ENCODE results near the gene ZCCHC17.

The ZCCHC17 gene

DNA sequence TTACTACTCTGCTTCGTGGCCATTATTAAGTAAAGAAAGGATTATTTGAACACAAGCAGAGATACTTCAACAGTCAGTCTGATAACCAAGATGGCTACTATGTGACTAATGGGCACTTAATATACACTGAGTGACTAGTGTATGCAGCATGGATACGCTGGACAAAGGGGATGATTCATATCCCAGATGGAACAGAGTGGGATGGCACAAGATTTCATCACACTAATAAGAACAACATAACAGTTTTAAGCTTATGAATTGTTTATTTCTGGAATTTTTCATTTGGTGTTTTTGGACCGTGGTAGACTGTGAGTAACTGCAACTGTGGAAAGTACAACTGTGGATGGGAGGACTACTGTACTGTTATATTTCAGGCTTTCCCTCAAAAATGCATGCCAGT is 9.4 kb downstream of the ZCCHC17 start:
- DNase-seq (ENCODE audit: low spot score), result no peak

GRCh38 chr1:31308036-31308435 is 11.2 kb downstream of the ZCCHC17 start:
- no peak for DNase-seq (ENCODE audit: low spot score)

DNA sequence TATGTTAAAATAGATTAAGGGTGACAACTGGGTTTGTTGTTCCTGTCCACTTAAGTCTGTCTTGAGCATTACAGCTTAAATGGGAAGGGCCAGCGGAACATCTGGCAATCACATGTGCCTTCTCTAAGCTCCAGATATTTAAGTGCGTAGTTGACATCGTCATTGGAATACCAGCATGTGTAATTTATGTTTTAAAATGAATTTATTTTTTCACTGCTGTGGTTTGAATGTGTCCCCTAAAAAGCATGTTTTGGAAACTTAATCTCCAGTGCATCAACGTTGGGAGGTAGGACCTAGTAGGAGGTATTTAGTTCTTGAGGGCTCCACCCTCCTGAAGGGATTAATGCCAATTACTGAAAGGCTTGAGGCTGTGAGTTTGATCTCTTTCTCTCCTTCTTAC is 13.4 kb downstream of the ZCCHC17 start:
- no peak for DNase-seq (ENCODE audit: low spot score)

DNA sequence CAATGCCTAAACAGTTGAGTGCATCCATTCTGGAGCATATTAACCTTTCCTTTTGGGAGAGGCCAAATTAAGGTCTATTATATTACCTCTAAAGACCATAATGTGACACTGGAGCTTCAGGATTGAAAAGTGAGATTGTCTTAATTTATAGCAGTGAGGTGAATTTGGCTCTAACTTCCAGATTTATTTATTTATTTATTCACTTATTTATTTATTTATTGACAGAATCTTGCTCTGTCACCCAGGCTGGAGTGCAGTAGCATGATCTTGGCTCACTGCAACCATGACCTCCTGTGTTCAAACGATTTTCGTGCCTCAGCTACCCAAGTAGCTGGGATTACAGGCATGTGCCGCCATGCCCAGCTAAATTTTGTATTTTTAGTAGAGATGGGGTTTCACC is 19.1 kb downstream of the ZCCHC17 start:
- no peak for DNase-seq (ENCODE audit: low spot score)

GRCh38 chr1:31318146-31318545 is 21.3 kb downstream of the ZCCHC17 start:
- DNase-seq (ENCODE audit: low spot score), result no peak

- no peak for DNase-seq (ENCODE audit: low spot score)
These were observed 27.3 kb downstream of the ZCCHC17 start for GRCh38 chr1:31324093-31324492.

- no peak for DNase-seq (ENCODE audit: low spot score)
These were observed 28.2 kb downstream of the ZCCHC17 start for GRCh38 chr1:31324992-31325391.

DNA sequence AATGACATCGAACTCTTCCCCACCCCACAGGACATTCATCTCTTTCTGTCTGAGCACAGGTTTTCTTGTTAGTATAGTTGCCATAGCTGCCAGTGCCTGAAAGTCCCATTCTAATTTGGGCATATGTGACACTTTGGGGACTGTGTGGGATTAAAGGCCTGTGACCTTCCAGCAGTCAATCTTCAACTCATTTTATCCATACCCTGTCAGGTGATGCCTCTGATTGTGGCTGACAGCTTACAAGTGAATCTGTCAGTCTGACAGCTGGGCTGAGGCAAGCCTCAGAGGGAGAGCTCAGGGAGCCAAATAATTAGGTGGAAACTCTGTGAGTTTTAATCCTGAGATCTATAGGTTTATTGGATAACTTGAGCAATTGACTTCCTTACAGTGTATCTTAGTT is 29.6 kb downstream of the ZCCHC17 start:
- no peak for DNase-seq (ENCODE audit: low spot score)

- no peak for DNase-seq (ENCODE audit: low spot score)
These were observed 30.5 kb downstream of the ZCCHC17 start for GRCh38 chr1:31327381-31327780.

DNA sequence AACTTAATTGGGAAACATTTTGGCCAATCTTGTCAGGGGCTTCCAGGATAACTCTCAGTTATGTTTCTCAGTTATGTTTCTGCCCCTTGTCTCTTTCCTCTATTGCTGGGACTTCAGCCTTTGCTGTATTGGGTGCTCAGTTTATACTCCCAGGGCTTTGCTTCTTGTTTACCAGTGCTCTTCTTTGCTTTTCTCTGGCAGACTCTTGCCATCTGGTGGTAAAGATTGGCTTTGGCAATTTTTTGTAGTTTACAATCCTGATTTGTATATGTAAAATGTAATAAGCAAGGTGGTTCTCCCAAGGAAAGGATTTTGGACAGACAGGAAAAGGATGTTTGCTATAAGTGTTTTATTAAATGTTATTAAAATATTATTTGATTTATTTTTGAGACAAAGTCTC is 38.2 kb downstream of the ZCCHC17 start:
- DNase-seq (ENCODE audit: low spot score), result no peak

DNA sequence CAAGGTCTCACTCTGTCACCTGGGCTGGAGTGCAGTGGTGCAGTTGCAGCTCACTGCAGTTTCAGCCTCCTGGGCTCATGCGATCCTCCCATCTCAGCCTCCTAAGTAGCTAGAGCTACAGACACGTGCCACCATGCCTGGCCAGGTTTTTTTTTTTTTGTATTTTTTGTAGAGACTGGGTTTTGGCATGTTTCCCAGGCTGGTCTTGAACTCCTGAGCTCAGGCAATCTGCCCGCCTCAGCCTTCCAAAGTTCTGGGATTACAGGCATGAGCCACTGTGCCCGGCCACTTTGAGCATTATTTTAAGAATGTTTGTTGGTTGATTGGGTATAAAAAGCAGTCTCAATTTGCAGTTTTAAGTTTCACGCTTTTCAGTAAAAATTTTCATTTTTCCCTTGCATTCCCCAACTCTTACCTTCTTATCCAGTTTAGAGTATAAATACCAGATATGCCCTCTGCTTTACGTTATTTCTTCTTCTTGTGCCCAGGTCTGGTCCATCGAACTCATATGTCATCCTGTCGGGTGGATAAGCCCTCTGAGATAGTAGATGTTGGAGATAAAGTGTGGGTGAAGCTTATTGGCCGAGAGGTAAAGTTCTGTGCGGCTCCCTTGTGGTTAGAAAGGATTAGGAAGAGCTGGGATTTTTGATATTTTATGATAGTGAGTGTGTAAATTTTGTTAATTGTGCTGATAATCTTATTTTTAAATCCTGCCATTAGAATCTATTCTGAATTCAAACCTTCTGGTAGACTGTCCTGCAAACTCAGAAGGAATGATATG is 40.0 kb downstream of the ZCCHC17 start:
- DNase-seq (ENCODE audit: low spot score), result no peak

DNA sequence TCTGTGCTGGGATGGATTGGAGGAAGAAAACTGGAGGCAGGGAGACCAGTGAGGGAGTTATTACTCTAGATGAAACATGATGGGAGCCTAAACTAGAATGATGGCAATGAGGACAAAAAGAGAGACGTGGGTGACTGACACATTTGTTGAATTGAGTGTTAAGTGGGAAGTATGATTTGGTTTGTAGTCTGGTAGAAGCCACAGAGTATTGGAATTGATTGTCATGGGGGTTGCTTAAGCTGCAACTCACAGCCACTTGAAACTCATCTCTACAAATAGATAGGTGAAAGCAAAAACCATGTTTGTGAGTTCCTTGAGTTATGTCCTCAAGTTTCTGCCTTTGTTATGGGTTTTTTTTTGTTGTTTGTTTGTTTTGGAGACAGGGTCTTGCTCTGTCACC is 47.7 kb downstream of the ZCCHC17 start:
- no peak for DNase-seq (ENCODE audit: low spot score)

DNA sequence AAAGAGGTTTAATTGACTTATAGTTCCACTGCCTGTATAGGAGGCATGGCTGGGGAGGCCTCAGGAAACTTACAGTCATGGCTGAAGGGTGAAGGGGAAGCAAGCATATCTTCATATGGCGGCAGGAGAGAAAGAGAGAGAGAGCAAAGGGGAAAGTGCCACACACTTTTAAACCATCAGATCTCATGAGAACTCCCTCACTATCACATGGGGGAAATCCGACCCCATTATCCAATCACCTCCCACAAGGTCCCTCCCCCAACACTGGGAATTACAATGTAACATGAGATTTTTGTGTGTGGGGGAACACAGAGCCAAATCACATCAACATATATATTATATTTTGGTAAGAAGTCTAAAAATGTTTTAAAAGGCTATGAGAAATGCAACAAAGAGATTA is 48.8 kb downstream of the ZCCHC17 start:
- DNase-seq (ENCODE audit: low spot score), result no peak

GRCh38 chr1:31346785-31347184 is 50.0 kb downstream of the ZCCHC17 start:
- no peak for DNase-seq (ENCODE audit: low spot score)

- DNase-seq (ENCODE audit: low spot score), result no peak
These were observed 51.6 kb downstream of the ZCCHC17 start for GRCh38 chr1:31348449-31348848.

GRCh38 chr1:31354283-31354682 is 57.5 kb downstream of the ZCCHC17 start:
- DNase-seq (ENCODE audit: low spot score), result no peak

DNA sequence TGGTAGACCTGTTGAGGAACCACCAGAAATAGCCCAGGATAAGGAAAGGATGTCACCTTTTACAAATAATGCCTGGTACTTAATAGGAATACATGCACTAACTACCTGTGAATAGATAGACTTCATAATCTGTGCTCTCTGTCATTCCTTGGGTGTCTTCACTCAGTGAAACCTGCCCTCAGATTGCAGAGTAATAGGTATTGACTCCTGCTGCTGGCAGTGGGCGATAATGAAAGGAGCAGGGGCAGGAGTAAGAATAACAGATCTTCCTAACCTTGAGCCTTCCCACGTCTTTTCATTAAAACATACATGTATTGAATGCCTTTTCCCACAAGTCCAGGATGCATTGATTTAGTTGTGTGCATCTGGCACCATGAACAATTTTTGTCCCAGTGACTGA is 59.6 kb downstream of the ZCCHC17 start:
- no peak for DNase-seq (ENCODE audit: low spot score)

DNA sequence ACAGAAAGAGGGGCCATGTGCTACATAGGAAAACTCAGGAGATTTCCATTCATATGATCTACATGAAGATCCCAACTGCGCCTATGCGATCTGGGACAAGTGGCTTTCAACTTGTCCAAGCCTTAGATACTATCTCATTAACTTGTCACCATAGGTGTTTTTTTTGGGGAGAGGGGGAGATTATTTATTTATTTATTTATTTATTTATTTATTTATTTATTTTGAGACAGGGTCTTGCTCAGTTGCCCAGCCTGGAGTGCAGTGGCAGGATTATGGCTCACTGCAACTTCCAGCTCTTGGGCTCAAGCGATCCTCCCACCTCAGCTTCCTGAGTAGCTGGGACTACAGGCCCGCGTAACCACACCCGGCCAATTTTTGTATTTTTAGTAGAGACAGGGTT is 64.8 kb downstream of the ZCCHC17 start:
- no peak for DNase-seq (ENCODE audit: low spot score)

DNA sequence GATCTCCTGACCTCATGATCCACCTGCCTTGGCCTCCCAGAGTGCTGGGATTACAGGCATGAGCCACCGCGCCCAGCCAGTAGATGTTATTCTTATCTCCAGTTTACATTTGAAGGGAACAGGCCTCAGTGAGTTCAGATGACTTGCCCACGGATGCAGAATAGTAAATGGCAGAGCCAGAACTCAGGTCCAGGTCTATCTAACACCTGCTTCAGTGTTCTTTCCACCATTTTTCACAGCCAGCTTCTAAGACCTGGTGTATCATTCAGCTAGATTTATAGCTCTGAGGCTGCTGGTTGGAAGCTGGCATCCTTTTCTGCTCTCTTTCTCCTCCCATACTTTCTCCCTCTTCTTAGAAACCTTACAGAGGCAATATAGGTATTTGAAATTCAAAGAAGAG is 65.2 kb downstream of the ZCCHC17 start:
- no peak for DNase-seq (ENCODE audit: low spot score)

DNA sequence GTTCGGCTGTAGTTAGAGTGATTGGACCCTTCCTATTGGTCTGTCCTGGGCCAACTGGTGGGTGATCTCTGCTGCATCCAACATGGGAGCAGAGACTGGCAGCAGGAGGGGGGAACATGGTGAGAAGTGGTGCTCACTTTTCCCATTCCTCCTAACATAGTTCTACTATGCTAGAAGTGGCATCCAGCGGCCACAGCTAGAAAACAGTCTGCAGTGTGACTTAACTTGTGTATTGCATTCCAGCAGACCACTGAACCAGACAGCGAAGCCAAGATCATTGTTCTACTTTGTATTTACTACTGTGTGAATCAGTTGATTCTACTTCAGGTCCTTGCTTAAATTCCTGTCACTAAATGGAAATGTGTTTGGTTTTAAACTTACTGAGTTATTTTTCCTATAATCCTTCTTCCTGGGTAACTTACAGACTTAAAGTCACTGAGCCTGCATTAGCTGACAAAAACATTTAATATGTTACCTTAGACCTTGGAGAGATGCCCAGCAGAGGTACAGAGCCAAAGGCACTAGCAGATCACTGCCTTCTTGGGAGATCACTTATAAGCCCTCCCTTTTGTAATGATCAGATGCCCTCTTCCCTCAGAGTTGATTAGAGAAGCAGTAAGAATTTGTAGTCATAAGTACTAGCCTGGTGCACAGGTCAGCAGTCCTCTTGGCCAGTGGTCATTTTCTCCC is 67.9 kb downstream of the ZCCHC17 start:
- DNase-seq (ENCODE audit: low spot score), result no peak

DNA sequence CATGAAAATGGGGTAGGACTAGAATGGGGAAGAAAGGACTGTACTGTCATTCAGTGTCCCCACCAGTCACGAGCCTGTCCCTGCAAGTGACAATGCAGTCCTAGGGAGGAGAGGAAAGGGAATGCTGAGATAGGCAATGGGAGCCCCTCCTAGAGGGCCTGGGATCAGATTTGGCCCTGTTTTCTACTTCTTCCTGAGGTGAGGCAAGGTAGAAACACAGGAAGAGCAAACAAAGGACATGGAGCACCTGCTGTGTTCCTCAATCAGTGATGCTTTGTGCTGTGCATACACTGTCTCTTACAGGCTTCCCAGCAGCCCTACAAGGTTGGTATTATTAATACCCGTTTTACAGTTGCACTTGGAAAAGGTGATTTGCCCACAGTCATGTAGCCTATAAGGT is 70.0 kb downstream of the ZCCHC17 start:
- no peak for DNase-seq (ENCODE audit: low spot score)

DNA sequence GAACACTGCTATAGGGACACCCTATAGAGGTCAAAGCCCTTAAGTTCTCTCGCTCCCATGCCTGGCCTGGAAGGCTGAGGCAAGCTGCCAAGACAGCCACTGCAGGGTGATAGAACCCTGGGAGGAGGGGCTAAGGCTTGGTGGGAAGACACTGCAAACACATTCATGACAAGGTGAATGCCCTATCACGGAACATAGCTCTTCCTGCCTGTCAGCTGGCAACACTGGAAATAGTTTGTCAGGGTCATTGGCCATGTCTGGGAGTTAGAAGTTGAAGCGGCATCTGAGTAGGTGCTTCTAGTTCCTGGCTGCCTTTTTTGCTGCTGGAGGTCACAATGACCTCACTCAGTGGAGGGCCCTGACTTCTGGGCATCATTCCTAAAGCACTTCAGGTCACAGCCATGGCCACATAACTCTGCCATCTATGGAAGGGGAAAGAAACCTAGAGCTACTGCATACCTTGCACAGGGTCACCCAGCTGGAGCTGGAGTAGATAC is 71.8 kb downstream of the ZCCHC17 start:
- no peak for DNase-seq (ENCODE audit: low spot score)

- no peak for DNase-seq (ENCODE audit: low spot score)
These were observed 73.2 kb downstream of the ZCCHC17 start for GRCh38 chr1:31370021-31370420.

DNA sequence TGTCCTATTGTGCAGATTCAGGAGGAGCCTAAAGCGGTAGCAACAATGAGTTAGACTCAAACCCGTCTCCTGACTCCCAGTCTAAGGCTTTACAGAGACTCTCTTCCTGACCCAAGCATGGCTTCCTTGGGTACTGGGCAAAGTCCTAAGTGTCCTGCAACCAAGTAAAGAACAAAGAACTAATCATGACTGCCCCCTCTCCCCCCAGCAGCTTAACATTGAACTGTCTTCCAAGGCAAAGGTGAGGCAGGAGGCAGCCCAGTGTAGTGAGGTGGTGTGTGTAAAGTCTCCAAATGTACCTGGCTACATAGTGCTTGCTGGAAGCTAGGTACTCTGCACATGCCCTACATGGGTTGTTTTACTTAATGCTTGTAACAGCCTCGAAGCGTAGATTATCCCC is 73.7 kb downstream of the ZCCHC17 start:
- no peak for DNase-seq (ENCODE audit: low spot score)
